Astrocyte of the hippocampus (primary cell): ENCODE results near the gene MAGEA1.
A peak's percentile ranks its signal among the peaks of the same experiment; 100 is the strongest.
"Not testable (repeated sequence)": the region's sequence is repeated elsewhere in the genome, so short reads cannot be mapped to it uniquely, and the experiment has no call there.

Experiments used
- DNase-seq: peaks from one replicate; pipeline ENCODE4 v3.0.0; 2011; ENCODE audit warnings: low read depth, low spot score

Gene MAGEA1, protein sequence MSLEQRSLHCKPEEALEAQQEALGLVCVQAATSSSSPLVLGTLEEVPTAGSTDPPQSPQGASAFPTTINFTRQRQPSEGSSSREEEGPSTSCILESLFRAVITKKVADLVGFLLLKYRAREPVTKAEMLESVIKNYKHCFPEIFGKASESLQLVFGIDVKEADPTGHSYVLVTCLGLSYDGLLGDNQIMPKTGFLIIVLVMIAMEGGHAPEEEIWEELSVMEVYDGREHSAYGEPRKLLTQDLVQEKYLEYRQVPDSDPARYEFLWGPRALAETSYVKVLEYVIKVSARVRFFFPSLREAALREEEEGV

DNA sequence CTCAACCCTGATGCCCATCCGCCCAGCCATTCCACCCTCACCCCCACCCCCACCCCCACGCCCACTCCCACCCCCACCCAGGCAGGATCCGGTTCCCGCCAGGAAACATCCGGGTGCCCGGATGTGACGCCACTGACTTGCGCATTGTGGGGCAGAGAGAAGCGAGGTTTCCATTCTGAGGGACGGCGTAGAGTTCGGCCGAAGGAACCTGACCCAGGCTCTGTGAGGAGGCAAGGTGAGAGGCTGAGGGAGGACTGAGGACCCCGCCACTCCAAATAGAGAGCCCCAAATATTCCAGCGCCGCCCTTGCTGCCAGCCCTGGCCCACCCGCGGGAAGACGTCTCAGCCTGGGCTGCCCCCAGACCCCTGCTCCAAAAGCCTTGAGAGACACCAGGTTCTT is at the start of gene MAGEA1:
TSS of gene MAGEA1 (plus strand) at position 154 of the 400 bp plus-strand sequence. CDS start 3,106 bp downstream, outside the sequence.
- DNase-seq, result no peak

DNA sequence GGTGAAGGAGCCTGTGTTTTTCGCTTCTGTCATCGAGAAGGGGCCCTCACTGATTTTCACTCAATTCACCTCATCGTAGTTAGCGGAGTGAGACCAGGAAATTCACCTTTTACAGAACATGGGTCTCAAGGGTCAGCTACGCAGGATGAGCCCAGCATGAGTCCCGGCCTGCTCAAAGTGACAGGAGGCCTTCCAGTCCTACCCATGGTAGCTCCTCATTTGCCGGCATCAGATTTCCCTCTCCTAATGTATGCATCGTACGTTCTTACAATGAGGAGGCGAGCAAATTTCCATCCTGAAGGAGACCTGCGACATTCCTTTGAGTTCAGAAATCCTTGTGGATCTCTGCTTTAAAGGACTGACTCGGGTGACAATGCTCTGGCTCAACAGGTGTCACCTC is 46.2 kb upstream of the MAGEA1 start:
- not testable (repeated sequence) for DNase-seq

DNA sequence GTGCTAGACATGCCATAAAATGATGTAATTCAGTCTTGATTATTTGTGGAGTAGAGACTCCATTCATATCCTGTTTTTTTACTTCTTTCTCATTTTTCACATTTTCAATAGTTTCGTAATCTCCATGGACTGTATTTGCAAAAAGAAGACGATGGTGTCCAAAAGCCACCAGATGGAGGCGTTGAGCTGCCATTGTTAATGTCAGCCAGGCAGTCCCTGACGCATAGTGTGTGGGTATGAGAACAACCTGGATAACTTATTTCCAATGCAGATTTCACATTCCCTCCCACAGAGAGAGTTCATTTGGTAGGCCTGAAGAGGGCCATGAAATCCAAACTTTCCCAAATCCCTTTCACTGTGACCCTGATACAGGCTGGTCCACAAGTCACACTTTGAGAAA is 40.0 kb upstream of the MAGEA1 start:
- DNase-seq, result not testable (repeated sequence)

DNA sequence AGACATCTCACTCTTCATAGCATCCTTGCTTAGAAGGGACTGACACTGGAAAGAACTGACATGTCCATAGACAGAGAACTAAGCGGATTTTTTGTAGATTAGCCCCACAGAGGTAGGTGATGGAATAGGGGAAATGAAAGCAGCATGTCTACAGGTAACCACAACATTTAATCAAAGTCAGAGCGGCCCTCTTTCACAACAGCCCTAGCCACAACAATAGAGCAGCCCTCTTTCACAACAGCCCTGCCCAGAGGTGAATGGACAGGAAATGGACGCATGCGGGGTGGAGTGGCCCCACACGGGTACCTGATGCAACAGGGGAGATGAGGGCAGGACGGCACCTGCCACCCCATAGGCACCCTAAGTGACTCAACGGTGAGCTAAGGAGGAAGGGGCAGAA is 32.8 kb upstream of the MAGEA1 start:
- not testable (repeated sequence) for DNase-seq

DNA sequence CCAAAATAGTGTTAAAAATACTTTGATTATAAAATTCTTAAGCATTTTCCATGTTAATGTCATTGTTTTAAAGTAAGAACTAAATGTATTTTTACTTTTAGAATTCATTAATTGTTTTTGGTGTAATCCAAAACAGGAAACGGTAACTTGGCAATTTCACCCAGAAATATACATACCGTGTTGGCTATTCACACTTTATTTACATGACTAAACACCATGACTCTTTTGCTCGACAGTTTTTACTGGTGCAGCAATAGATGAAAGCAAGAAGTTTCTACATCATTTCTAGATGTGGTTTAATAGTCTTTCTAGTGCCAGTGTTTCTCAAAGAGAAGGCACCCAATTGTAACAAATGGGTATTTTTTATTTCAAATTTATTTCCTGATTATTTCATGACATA is 25.6 kb upstream of the MAGEA1 start:
- DNase-seq, result no peak

DNA sequence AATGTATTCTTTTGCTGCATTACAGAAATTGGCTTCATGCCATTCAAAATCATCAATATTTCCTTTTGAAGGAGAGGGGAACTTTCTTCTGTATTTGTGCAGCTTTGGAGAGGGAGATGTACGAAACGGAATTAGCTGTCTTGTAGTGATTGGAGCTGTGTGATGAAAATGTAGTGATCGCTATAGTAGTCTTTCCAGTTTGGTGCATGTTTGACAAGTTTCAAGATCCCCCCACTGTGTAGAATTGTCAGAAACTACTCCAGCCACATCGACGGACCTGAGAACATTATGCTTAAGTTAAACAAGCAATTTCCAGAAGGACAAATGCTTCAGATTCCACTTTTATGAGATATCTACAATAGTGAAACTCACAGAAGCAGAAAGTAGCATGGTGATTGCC is 21.6 kb upstream of the MAGEA1 start:
- no peak for DNase-seq

DNA sequence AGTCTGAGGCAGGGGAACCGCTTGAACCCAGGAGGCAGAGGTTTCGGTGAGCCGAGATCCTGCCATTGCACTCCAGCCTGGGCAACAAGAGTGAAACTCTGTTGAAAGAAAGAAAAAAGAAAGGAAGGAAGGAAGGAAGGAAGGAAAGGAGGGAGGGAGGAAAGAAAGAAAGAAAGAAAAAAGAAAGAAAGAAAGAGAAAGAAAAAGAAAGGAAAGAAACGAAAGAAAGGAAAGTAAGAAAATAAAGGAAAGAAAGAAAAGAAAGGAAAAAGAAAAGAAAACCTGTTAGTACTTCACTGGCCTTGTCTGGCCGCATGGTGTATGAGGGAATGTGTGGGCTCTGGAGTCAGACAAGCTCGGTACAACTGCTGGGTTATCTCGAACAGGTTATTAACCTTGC is 20.8 kb upstream of the MAGEA1 start:
- DNase-seq, result no peak

DNA sequence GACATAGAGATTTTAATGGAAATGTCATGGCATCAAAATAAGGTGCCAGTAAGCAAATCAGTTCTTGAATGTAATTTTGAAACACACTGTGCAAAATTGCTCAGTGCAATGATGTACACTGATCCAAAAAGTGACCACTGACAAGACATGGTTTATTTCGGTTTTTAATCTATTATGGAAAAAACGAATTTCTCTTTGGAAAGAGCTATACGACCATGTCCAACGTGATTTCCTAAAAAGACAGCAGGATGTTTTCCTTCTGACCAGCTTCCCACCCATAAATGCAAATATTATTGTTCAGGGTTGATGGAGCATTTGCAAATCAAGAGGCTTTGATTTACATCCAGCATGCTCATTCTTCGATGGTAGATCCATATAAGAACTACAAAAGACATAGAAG is 17.1 kb upstream of the MAGEA1 start:
- DNase-seq, result no peak

DNA sequence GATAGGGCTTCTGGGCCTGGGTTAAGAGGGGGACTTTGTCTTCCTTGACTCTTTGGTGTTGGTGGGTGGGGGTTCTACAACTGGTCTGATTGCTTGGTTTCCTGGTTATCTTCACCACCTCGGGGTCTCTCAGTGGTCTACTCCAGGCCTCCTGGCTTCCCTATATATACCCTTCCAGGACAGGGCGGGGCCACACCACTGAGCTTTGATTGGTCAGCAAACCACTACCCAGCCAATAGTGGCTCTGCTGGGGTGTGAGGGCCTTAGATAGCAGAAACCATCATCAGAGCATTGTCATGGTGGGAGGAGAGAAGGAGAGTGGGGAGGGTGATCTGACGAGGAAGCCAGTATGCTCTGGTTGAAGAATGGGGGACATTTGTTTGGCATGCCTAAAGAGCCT is 14.4 kb upstream of the MAGEA1 start:
- DNase-seq, result no peak

DNA sequence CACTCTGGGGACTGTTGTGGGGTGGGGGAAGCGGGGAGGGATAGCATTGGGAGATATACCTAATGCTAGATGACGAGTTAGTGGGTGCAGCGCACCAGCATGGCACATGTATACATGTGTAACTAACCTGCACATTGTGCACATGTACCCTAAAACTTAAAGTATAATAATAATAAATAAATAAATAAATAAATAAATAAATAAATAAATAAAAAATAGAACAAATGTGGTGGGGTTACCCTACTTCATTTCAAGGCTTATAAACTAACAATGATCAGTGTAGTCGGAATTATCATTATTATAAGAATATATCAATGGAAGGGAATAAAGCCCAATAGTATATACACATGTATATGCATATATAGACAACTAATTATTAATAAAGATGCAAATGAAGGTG is 10.7 kb upstream of the MAGEA1 start:
- not testable (repeated sequence) for DNase-seq

DNA sequence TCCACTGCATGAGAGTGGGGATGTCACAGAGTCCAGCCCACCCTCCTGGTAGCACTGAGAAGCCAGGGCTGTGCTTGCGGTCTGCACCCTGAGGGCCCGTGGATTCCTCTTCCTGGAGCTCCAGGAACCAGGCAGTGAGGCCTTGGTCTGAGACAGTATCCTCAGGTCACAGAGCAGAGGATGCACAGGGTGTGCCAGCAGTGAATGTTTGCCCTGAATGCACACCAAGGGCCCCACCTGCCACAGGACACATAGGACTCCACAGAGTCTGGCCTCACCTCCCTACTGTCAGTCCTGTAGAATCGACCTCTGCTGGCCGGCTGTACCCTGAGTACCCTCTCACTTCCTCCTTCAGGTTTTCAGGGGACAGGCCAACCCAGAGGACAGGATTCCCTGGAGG is 2.7 kb downstream of the MAGEA1 start:
- no peak for DNase-seq

DNA sequence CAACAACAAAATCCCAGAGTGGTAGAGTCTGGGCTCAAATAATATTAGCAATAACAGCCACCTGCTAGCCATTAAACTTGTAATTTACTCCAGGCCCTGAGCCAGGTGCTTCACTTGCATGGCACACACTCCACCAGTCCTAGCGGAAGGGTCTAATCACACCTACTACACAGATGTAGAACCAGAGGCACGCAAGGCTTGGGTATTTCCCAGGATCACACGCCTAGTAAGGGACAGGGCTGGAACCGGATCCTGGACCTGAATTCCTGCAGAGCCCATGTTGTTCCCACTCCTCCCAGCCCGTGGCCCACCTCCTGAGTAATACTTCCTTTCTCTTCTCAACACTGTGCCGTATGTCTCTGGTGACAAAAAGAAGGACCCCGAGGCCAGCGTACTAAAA is 5.7 kb downstream of the MAGEA1 start:
- no peak for DNase-seq

DNA sequence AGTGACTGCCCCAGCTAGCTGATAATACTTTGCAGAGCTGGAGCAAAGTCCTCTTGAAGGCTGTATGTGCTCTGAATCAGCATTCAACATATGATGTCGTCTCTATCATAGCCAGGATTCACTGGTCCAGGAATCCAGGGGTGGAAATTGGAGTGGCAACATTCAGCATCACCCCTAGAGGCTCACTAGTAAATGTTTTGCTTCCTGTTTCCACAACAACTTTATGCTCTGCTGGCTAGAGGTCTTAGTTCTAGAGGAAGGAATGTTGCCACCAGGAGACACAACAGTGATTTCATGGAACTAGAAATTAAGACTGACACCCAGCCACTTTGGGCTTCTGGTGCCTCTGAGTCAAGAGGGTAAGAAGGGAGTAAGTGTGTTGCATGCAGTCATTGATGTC is 11.3 kb downstream of the MAGEA1 start:
- DNase-seq, result no peak

DNA sequence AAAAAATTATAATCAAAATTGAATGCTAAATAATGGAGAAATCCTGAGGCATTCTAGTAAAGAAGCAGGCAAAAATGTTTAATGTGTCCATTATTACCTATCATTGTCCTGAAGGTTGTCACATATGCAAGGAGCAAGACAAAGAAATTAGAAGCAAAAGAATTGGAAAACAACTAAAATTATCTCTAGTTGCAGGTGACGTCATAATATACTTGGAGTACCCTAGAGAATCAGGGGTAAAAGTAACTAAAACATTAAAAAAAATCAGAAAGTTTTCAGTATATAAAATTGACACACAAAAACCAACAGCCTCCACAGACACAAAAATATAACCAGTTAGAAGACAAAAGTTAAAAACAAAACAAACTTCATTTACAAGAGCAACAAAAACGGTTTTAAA is 21.4 kb downstream of the MAGEA1 start:
- no peak for DNase-seq

DNA sequence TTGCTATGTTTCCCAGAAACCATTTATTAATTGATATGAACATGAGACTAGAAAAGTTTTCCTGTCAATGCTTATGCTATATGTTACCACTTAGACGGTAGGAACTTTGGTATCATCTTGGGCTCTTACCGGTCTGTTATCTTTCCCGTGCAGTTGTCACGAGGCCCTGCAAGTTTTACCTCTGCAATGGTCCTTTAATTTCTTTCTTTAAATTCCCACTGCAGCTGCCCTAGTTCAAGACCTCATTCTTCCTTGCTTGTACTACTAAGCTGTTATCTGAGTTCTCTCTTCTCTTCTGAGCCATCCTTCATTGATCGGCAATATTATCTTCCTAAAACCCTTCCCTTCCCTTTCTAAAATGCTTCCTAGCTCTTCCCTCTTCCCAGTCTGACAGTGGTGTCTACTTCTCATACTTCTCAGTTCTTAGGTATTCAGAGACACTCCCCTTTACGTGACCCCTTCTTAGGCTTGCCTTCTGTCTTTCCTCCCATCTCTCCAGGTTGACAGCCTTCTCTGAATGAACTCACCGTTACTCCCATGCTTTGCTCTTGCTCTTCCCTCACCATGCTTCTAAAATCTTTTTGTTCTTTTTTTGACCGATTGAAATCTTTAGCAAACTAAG is 27.5 kb downstream of the MAGEA1 start:
- no peak for DNase-seq

DNA sequence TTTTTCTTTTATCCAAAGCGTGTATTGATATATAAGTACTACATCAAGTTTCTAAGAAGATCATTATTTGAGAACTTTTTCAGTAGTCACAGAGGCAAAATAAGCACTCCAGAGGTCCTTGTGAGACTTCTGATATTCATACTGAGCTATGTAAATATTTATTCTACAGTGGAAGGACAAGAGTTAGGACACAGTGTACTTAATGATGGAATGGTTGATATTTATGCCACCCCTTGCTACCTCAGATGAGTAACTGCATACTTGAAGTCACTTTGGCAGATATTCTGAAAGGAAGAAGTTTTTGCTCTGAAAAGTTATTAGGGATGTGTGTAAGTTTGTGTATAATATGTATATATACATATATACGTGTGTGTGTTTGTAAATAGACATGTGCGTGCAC is 30.3 kb downstream of the MAGEA1 start:
- no peak for DNase-seq

DNA sequence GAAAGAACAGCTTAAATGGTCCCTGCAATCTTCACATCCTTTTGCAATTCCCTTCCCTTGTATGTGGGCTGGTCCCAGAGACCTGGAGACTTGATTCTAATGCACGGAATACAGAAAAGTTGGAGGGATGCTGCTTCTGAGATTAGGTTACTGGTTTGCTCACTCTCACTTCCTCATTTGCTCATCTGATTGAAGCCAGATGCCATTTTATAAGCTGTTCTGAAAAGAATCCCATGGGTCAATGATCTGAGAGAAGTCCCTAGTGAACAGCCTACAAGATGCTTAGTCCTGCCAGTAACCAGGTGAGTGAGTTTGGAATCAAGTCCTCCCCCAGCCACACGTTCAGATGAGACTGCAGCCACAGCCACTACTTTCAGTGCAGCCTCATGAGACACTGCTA is 35.9 kb downstream of the MAGEA1 start:
- no peak for DNase-seq

DNA sequence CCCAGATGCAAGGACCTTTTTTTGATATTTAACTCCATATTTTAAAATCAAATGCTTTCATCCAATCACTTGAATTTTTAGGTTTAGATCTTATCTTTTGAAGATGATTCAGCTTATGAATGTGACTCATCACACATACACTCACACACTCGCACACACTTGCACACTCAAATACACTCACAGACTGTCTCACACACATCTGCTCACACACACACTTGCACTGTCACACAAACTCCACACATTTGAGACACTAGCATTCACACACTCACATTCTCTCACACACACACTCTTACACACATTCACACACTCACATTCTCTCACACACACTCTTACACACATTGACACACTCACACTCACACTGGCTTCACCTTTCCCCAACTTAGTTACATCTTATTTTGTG is 37.8 kb downstream of the MAGEA1 start:
- DNase-seq, result no peak

DNA sequence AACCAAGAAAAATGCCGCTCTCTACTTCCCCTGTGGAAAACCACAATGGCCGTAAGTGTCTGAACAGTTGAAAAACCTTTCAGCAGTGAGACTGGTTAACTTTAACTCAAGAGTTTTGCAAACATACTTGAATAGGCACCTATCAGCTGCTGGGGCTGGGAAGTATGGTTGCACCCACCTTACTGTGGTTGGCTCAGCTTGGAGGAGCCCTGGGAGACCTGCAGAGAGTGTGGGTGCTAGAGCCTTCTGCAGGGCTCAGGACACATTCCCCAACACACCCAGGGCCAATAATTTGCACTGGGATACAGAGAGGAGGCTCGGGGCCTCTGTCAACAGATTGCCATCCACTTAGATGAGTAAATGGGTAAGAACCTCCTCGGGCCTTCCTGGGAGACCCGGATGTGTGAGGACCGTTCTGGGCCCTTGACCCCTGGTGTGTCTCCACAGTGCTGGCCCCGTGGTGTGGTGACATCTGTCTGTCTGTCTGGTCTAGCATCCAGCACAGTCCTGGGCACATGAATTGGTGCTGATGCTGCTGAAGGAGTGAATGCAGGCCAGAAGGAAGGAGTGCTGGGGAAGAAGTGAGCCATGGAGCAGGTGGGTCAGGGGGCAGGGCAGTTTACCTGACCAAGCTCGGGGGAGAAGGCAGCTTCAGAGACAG is 46.5 kb downstream of the MAGEA1 start:
- no peak for DNase-seq

DNA sequence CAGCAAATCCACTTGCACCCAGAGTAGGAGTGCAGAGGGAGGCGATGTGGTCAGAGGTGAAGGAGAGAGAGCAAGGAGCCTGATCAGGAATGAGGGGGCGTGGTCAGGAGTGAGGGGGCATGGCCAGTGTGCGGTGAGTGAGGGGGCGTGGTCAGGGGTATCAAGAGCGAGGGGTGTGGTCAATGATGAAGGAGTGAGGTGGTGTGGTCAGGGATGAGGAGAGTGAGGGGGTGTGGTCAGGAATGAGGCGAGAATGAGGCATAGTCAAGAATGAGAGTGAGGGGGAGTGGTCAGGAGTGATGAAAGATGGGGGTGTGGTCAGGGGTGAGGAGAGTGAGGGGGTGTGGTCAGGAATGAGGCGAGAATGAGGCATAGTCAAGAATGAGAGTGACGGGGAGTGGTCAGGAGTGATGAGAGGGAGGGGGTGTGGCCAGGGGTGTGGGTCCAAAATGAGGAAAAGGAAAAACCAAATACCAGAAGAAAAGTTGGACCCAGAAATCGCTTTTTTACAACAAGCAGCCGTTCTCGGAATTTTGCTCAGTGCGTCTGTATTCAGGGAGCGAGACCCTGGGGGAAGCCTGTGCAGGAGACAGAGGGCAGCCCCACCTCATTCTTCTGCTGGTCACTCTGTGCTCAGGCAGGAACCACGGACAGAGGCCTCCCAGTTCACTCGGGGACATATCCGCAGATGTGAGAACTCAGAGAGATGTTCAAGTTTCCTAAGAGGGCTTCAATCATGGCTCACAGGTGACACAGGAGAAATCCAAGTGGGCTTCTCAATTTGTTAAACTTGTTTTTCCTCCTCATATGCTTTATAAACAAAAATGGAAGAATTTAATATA is 47.5 kb downstream of the MAGEA1 start:
- peak; percentile 3 for DNase-seq
